ENCODE measurements around the gene RELB. TPM values are rescaled to one million over a fixed set of nuclear protein-coding genes. Genes with fewer than 3 reads are reported as not detected.

The RELB gene
- total and polyA plus RNA-seq, 5 donors, result 2.3 to 6.5 (median 3.0) TPM

DNA sequence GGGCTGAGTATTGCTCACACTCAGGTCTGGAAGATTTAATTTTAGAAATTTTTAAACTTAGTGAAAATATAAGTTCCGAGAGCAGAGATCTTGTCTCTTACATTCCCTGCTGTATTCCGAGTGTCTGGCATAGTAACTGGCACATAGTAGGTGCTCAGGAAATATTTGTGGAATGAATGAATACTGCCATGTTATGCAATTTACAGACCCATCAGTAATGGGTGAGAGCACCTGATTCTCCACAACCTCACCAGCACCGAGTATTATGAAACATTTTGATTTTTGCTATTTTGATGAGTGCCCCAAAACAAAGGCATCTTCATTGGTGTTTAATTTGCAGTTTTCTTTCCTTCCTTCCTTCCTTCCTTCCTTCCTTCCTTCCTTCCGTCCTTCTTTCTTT lies 21.8 kb downstream of the RELB start:
- ATAC-seq, result no peak
- Histone ChIP-seq H3K27me3 (ENCODE audit: control insufficient read depth, insufficient read depth) (no peaks in the 10 kb centered on the region), H3K27ac (ENCODE audit: low read length) (no peak overlapping the region), H3K4me3 (ENCODE audit: low read length) (no peak overlapping the region), H3K9me3 (ENCODE audit: control insufficient read depth, low read length) (no peaks in the 10 kb centered on the region), H3K4me1 (ENCODE audit: control insufficient read depth, insufficient read depth, low read length) (no peaks in the 10 kb centered on the region)
- 85% methylated on average over 4 of the region's 4 CpGs for WGBS
- no peak for DNase-seq
- intact Hi-C loops (cut with DNase I), result no loop called here

DNA sequence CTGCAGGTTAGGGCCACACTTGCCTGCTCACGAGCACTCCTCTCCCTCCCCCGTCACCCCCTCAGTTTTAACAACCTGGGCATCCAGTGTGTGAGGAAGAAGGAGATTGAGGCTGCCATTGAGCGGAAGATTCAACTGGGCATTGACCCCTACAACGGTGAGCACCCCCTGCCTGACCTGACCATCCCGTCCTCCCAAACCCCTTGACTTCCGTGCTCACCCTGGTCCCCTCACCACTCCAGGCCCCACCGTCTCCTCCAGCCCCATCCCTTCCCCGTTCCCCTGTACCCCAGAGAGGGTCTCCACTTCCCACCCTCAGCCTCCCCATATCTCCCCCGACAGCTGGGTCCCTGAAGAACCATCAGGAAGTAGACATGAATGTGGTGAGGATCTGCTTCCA lies 24.0 kb downstream of the RELB start:
- H3K4me3 ChIP-seq (ENCODE audit: low read length), result no peak overlapping the region
- ATAC-seq (no peak), DNase-seq (no peak)
- no peaks in the 10 kb centered on the region for H3K27me3 ChIP-seq (ENCODE audit: control insufficient read depth, insufficient read depth)
- no peak overlapping the region for H3K27ac ChIP-seq (ENCODE audit: low read length)
- 97% methylated on average over 9 of the region's 9 CpGs for WGBS
- intact Hi-C loops (cut with DNase I), result no loop called here
- H3K4me1 ChIP-seq (ENCODE audit: control insufficient read depth, insufficient read depth, low read length), result no peaks in the 10 kb centered on the region
- H3K9me3 ChIP-seq (ENCODE audit: control insufficient read depth, low read length), result no peaks in the 10 kb centered on the region

DNA sequence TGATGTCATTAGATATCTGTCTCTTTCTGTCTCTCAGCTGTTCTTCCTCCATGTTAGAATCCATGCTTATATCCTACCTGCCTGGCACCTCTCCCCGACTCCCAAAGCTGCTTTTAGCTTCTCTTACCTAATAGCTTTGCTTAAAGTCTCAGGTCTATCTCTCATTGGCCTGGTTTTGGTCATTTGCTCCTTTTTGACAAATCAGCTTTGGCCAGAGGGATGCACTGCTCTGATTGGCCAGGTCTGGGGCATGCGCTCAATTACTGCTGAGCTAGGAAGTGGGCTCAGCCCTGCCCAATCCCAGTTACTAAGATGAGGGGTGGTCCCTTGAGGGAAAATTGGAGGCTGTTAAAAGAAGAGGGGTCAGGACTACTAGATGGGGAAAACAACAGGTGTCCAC lies 26.1 kb downstream of the RELB start:
- WGBS, result 97% methylated on average over 2 of the region's 2 CpGs
- no peak for DNase-seq
- H3K4me3 ChIP-seq (ENCODE audit: low read length), result no peak overlapping the region

DNA sequence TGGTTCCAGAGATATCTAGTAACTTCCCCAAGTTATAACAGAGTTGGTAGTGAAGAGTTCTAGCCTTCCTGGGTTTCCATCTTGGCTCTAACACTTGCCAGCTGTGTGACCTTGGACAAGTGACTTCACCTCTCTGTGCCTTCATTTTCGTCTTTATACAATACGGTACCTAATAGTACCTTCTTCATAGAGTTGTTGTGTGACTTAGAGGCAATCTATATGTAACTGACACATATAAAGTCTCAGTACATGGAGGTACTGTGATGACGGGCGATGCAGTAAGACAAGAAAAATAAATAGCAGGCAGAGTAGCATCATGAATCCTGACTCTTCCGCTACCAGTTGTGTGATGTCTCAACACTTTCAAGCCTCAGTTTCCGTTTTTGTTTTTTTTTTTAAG lies 29.6 kb downstream of the RELB start:
- Histone ChIP-seq H3K27ac (ENCODE audit: low read length) (no peak overlapping the region), H3K27me3 (ENCODE audit: control insufficient read depth, insufficient read depth) (no peaks in the 10 kb centered on the region), H3K4me3 (ENCODE audit: low read length) (no peak overlapping the region), H3K4me1 (ENCODE audit: control insufficient read depth, insufficient read depth, low read length) (no peaks in the 10 kb centered on the region), H3K9me3 (ENCODE audit: control insufficient read depth, low read length) (no peaks in the 10 kb centered on the region)
- intact Hi-C loops (cut with DNase I), result no loop called here
- WGBS, result 89% methylated on average over 6 of the region's 6 CpGs
- DNase-seq (no peak), ATAC-seq (no peak)

More for the DNA sequence above, 26.1 kb downstream of the RELB start:
- intact Hi-C loops (cut with DNase I), result no loop called here
- H3K27me3 ChIP-seq (ENCODE audit: control insufficient read depth, insufficient read depth), result no peaks in the 10 kb centered on the region
- no peak overlapping the region for H3K27ac ChIP-seq (ENCODE audit: low read length)
- no peaks in the 10 kb centered on the region for H3K9me3 ChIP-seq (ENCODE audit: control insufficient read depth, low read length)
- no peaks in the 10 kb centered on the region for H3K4me1 ChIP-seq (ENCODE audit: control insufficient read depth, insufficient read depth, low read length)
- ATAC-seq, result no peak

DNA sequence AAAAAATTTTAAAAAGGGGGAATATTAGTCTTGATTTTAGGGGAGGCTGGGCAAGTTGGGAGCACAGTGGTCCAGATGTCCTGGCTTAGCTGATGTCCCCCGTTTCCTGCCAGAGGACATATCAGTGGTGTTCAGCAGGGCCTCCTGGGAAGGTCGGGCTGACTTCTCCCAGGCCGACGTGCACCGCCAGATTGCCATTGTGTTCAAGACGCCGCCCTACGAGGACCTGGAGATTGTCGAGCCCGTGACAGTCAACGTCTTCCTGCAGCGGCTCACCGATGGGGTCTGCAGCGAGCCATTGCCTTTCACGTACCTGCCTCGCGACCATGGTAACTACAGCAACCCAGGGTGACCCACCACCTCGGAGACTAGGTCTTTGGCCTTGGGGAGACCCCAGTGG lies 31.2 kb downstream of the RELB start:
- 77% methylated on average over 18 of the region's 18 CpGs for WGBS
- no peak for ATAC-seq

DNA sequence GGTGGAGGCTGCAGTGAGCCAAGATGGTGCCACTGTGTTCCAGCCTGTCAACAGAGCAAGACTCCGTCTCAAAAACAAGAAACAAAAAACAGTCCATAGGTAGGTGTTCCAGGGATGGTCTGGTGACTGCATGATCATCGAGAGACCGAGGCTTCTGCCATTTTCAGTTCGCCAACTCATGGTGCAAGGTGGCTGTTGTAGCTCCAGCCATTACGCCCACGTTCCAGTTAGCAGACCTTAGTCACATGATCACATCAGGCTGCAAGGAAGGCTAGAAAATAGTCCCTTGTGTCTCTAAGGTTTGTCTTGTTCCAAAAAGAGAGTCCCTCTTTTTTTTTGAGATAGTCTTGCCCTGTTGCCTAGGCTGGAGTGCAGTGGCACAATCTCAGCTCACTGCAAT lies 34.5 kb downstream of the RELB start:
- Histone ChIP-seq H3K27ac (ENCODE audit: low read length) (no peak overlapping the region), H3K4me1 (ENCODE audit: control insufficient read depth, insufficient read depth, low read length) (peaks cover 4% of the 10 kb centered on the region), H3K4me3 (ENCODE audit: low read length) (no peak overlapping the region), H3K27me3 (ENCODE audit: control insufficient read depth, insufficient read depth) (no peaks in the 10 kb centered on the region), H3K9me3 (ENCODE audit: control insufficient read depth, low read length) (no peaks in the 10 kb centered on the region)
- intact Hi-C loops (cut with DNase I), result no loop called here
- WGBS, result 95% methylated on average over 6 of the region's 6 CpGs
- DNase-seq (no peak), ATAC-seq (no peak)

More for the DNA sequence above, 31.2 kb downstream of the RELB start:
- Histone ChIP-seq H3K27me3 (ENCODE audit: control insufficient read depth, insufficient read depth) (no peaks in the 10 kb centered on the region), H3K4me3 (ENCODE audit: low read length) (no peak overlapping the region), H3K4me1 (ENCODE audit: control insufficient read depth, insufficient read depth, low read length) (no peaks in the 10 kb centered on the region), H3K27ac (ENCODE audit: low read length) (no peak overlapping the region), H3K9me3 (ENCODE audit: control insufficient read depth, low read length) (no peaks in the 10 kb centered on the region)
- intact Hi-C loops (cut with DNase I), result no loop called here
- no peak for DNase-seq

DNA sequence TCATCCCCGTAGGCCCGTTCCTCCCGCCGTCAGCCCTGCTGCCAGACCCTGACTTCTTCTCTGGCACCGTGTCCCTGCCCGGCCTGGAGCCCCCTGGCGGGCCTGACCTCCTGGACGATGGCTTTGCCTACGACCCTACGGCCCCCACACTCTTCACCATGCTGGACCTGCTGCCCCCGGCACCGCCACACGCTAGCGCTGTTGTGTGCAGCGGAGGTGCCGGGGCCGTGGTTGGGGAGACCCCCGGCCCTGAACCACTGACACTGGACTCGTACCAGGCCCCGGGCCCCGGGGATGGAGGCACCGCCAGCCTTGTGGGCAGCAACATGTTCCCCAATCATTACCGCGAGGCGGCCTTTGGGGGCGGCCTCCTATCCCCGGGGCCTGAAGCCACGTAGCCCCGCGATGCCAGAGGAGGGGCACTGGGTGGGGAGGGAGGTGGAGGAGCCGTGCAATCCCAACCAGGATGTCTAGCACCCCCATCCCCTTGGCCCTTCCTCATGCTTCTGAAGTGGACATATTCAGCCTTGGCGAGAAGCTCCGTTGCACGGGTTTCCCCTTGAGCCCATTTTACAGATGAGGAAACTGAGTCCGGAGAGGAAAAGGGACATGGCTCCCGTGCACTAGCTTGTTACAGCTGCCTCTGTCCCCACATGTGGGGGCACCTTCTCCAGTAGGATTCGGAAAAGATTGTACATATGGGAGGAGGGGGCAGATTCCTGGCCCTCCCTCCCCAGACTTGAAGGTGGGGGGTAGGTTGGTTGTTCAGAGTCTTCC lies 36.3 kb downstream of the RELB start:
- intact Hi-C loops (cut with DNase I), result no loop called here
- Histone ChIP-seq H3K27ac (ENCODE audit: low read length) (no peak overlapping the region), H3K27me3 (ENCODE audit: control insufficient read depth, insufficient read depth) (no peaks in the 10 kb centered on the region), H3K4me1 (ENCODE audit: control insufficient read depth, insufficient read depth, low read length) (peaks cover 4% of the 10 kb centered on the region), H3K9me3 (ENCODE audit: control insufficient read depth, low read length) (no peaks in the 10 kb centered on the region), H3K4me3 (ENCODE audit: low read length) (no peak overlapping the region)
- no peak for ATAC-seq
- DNase-seq, result peak in 1 of 3 donors; percentile 63
- WGBS, result 92% methylated on average over 37 of the region's 37 CpGs

DNA sequence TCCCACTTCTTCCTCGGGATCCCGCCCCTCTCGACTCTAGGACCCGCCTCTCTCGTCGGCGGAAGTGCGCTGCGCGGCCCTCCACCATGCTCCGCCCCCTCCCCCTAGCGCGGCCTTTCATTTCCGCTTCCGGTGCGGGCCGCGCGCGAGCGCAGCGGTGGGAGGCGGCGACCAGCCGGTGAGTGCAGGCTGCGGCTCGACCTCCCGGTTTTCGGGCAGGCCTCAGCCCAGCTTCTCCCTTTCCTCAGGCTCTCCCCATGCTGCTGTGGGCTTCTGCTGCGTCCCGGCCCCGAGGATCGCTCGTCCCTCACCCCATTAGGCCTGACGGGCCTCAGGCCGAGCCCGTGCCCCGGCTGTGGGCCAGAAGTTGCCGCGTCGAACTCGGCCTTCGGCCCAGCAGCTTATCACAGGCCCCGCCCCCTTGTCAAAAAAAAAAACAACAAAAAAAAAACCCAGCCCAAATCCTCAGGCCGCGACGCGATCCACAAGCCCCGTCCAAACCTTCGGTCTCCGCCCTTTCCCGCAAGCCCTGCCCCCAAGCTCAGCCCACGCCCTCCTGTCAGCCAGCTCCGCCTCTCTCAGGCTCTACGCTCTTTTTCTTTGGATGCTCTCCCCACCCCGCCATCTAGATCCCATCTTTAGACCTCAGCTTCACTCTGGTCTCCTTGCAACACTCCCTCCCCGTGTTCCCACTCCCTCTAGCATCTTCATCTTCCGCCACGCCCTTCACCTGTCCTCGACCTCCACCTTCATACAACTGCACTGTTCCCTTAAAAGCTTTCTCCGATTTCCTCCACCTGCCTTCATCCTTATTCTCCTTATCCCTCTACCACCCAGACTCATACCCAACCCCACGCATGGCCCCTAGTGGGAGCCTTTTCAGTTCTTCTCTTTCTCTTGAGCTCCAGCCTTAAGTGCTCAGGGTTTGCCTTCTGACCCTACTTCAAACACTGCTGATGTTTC lies 37.9 kb downstream of the RELB start, which contains the start of gene CLASRP:
Gene CLASRP, plus strand, starts transcription at position 115 of the 963 bp plus-strand sequence. CDS start 1,168 bp downstream, outside the sequence.
- no peaks in the 10 kb centered on the region for H3K9me3 ChIP-seq (ENCODE audit: control insufficient read depth, low read length)
- peak; percentile 98 to 99 for ATAC-seq
- 3% methylated on average over 62 of the region's 62 CpGs for WGBS
- peak; percentile 93 to 97 (median 97) for DNase-seq
- intact Hi-C loops (cut with DNase I), result no loop called here
- H3K27me3 ChIP-seq (ENCODE audit: control insufficient read depth, insufficient read depth), result no peaks in the 10 kb centered on the region
- H3K4me3 ChIP-seq (ENCODE audit: low read length), result peak within 1 kb of the TSS; percentile 85
- peak within 1 kb of the TSS; percentile 96 for H3K27ac ChIP-seq (ENCODE audit: low read length)
- peaks cover 4% of the 10 kb centered on the region for H3K4me1 ChIP-seq (ENCODE audit: control insufficient read depth, insufficient read depth, low read length)

DNA sequence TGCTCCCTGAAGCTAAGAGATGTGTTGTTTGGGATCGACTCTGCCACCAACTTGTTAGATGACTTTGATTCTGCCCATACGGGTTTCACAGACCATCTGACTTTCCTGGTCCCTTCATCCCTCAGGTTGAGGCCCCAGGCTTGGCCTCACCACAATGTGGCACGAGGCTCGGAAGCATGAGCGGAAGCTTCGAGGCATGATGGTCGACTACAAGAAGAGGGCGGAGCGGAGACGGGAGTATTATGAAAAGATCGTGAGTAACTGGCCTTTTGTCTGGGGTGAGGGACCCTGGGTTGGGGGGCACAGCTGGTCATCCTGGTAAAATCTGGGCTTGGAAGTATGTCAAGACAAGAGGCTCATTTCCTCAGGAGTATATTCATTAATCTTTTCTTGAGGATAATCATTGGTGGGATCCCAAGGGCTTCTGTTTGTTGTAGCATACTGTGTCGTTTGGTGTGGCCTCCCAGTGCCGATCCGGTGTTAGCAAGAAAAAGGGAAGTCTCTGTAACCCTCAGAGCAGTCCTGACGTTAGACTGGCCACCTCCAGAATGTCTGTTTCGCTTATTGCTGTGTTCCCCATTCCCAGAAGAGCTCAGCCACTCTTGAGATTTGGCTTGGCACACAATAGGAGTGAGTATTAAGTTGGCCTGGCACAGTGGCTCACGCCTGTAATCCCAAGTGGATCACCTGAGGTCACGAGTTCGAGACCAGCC lies 39.0 kb downstream of the RELB start:
- H3K9me3 ChIP-seq (ENCODE audit: control insufficient read depth, low read length), result no peaks in the 10 kb centered on the region
- no peak overlapping the region for H3K27ac ChIP-seq (ENCODE audit: low read length)
- DNase-seq (no peak), ATAC-seq (no peak)
- no peaks in the 10 kb centered on the region for H3K27me3 ChIP-seq (ENCODE audit: control insufficient read depth, insufficient read depth)
- 72% methylated on average over 19 of the region's 19 CpGs for WGBS
- intact Hi-C loops (cut with DNase I), result no loop called here
- peaks cover 4% of the 10 kb centered on the region for H3K4me1 ChIP-seq (ENCODE audit: control insufficient read depth, insufficient read depth, low read length)
- H3K4me3 ChIP-seq (ENCODE audit: low read length), result peak overlapping the region; percentile 85

DNA sequence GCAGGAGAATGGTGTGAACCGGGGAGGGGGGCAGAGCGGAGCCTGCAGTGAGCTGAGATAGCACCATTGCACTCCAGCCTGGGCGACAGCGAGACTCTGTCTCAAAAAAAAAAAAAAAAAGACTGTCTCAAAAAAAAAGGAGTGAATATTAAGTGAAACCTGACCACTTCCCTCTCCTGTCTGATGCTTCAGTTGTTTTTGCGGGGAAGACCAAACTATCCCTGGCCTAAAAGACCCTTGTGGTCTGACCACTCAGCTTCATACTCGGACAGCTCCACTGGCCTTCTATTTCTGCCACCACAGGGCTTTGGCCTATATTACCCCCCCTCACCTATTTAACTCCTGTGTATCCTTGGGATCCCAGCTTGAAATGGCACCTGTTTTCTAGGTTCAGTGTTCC lies 39.9 kb downstream of the RELB start:
- DNase-seq, result no peak
- Histone ChIP-seq H3K9me3 (ENCODE audit: control insufficient read depth, low read length) (no peaks in the 10 kb centered on the region), H3K4me1 (ENCODE audit: control insufficient read depth, insufficient read depth, low read length) (peaks cover 4% of the 10 kb centered on the region), H3K27ac (ENCODE audit: low read length) (no peak overlapping the region), H3K4me3 (ENCODE audit: low read length) (no peak overlapping the region), H3K27me3 (ENCODE audit: control insufficient read depth, insufficient read depth) (no peaks in the 10 kb centered on the region)
- WGBS, result 79% methylated on average over 6 of the region's 6 CpGs
- intact Hi-C loops (cut with DNase I), result no loop called here
- ATAC-seq, result no peak

Measured in right cardiac atrium (tissue), 5 donors.